Ishikawa (cell line): ENCODE measurements around the gene DPM1.

Experiments used
- CEBPB ChIP-seq: IDR thresholded peaks from 2 replicates; pipeline ENCODE4 v1.6.1; 2012
- CREB1 ChIP-seq: IDR thresholded peaks from 2 replicates; pipeline ENCODE4 v1.6.1; 2012; ENCODE audit warnings: low read depth
- EP300 ChIP-seq: IDR thresholded peaks from 2 replicates; pipeline ENCODE4 v1.6.1; 2012; ENCODE audit warnings: borderline replicate concordance
- FOXM1 ChIP-seq: IDR thresholded peaks from 2 replicates; pipeline ENCODE4 v1.6.1; 2012; ENCODE audit warnings: low read depth, borderline replicate concordance
- NFIC ChIP-seq: IDR thresholded peaks from 2 replicates; pipeline ENCODE4 v1.6.1; 2012
- RAD21 ChIP-seq: IDR thresholded peaks from 2 replicates; pipeline ENCODE4 v1.6.1; 2012; ENCODE audit warnings: low read depth
- REST ChIP-seq: IDR thresholded peaks from 2 replicates; pipeline ENCODE4 v1.6.1; 2012; ENCODE audit warnings: low read depth, mild to moderate bottlenecking
- TAF1 ChIP-seq: IDR thresholded peaks from 2 replicates; pipeline ENCODE4 v1.6.1; 2012; ENCODE audit warnings: low read depth, mild to moderate bottlenecking
- TCF12 ChIP-seq: IDR thresholded peaks from 2 replicates; pipeline ENCODE4 v1.6.1; 2012; ENCODE audit warnings: low read depth
- TEAD4 ChIP-seq: IDR thresholded peaks from 2 replicates; pipeline ENCODE4 v1.6.1; 2012
- USF1 ChIP-seq: IDR thresholded peaks from 2 replicates; pipeline ENCODE4 v1.6.1; 2012
- YY1 ChIP-seq: IDR thresholded peaks from 2 replicates; pipeline ENCODE4 v1.6.1; 2012; ENCODE audit warnings: low read depth
- ZBTB7A ChIP-seq: IDR thresholded peaks from 2 replicates; pipeline ENCODE4 v1.6.1; 2012; ENCODE audit warnings: low read depth
- TF ChIP-seq, protein P1 (sequence below): IDR thresholded peaks from 2 replicates; pipeline ENCODE4 v1.6.1; 2012

DNA sequence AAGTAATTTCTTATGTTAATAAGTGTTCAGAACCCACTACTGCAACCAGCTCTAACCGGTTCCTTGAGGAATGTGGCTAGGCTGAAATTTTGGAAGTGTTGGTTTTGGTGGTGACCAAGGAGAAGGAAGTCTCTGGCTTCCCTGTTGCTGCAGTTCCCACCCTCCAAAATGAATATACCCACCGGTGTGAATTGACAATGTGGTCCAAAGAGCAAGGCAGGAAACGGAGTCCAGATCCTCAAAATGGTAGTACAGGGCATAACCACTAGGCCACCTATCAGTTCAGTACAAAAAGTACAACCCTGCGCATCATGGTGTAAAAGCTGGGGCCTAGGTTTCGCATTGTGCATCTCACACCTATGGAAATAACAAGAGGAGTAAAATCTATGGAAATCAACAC is 29.9 kb downstream of the DPM1 start:
- TF ChIP-seq YY1 = no peak
- no peak for TF ChIP-seq NFIC
- no peak for TF ChIP-seq CEBPB
- TF ChIP-seq CREB1 = no peak
- TF ChIP-seq EP300 = no peak
- TF ChIP-seq, protein P1, sequence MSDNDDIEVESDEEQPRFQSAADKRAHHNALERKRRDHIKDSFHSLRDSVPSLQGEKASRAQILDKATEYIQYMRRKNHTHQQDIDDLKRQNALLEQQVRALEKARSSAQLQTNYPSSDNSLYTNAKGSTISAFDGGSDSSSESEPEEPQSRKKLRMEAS = no peak
- no peak for TF ChIP-seq REST
- TF ChIP-seq USF1 = no peak
- TF ChIP-seq RAD21 = no peak
- TF ChIP-seq ZBTB7A = no peak
- no peak for TF ChIP-seq TCF12
- TF ChIP-seq TEAD4 = no peak
- no peak for TF ChIP-seq TAF1
- TF ChIP-seq FOXM1 = no peak
